Fibroblast of skin of abdomen (primary cell): ENCODE data around the gene DAAM2.

Experiments used
- DNase-seq: peaks from one replicate; pipeline ENCODE4 v3.0.0-alpha.2; 2013

DAAM2 gene

GRCh38 chr6:39819228-39819627, 27.1 kb downstream of the DAAM2 start:
- DNase-seq = no peak

DNA sequence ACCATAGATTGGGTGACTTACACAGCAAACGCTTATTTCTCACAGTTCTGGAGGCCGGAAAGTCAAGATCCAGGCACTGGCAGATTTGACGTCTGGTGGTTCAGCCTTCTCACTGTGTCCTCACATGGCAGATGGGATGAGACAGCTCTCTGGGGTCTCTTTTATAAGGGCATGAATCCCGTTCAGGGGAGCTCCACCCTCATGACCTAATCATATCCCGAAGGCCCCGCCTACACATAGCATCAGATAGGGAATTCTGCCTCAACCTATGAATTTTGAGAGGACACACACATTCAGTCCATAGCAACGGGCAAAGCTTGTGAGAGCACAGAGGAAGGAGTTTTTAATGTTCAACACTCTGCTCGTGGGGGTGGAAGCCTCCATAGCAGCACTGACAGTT, 27.5 kb downstream of the DAAM2 start:
- no peak for DNase-seq

GRCh38 chr6:39820553-39820952, 28.4 kb downstream of the DAAM2 start:
- DNase-seq = no peak

DNA sequence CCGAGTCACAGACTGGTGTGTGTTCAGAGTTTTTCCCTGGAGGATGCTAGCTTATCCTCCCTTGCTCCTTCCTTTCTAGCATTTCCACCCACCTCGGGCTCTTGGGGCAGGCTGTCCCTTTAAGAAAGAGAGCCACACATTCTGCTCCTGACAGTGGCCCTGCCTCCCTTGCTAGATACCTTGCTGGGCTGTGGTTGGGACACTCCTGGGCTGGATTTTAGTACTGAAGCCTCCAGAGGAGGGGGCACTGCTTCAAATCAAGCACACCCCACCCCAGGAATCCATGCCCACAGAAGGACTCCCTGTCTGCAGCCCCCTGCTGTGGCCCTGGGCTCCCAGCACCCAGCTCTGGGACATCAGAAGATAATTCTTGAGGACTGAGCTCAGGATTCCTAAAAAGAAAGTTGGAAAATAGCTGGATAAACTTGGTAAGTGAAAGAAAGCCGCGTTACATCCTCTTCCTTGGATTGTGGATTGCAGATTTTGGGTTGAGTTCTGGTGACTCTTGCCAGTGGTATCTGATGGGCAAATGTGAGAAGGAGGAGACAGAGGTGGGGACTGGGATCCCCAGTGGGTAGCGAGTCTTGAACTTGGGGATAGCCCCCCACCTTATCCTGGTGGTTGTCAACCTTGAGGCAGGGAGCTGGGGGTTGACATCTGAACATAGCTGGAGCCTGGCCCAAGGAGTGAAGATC, 29.0 kb downstream of the DAAM2 start:
- no peak for DNase-seq

DNA sequence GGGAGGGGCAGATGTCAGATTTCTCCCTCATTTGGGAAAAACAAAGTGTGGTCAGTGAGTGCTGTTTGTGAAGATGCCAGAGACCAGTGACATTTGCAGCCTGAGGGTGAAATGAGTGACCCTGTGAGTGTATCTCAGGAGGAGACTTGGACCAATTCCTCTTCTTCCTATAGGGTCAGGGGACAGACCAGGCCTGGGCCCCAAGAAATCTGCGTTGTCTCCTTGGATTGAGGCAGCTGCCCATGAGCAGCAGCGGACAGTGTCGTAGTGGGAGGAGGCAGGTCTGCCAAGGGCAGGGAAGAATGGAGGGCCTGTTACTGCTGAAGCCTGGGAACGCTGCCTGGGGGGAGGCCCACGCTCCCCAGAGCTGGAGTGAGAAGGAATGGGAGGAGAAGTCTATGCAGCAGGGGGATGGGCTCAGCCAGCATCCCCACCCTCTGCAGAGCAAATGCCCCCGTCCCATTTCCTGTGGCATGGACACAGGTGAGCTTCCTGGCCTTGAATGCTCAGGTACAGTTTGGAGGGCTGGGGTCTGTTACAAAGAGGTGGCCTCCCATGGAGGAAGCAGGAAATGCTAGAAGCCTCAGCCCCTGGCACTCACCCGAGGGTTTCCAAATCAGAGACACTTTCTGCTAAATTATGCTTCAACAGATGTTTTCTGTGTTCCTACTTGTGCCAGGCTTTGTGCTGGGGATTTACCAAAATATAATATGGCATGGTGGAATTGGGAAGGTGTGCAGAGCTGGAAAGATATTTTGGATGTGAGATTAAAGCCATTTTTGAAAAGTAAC, 29.8 kb downstream of the DAAM2 start:
- DNase-seq = no peak

GRCh38 chr6:39822846-39823815, 31.0 kb downstream of the DAAM2 start:
- no peak for DNase-seq

DNA sequence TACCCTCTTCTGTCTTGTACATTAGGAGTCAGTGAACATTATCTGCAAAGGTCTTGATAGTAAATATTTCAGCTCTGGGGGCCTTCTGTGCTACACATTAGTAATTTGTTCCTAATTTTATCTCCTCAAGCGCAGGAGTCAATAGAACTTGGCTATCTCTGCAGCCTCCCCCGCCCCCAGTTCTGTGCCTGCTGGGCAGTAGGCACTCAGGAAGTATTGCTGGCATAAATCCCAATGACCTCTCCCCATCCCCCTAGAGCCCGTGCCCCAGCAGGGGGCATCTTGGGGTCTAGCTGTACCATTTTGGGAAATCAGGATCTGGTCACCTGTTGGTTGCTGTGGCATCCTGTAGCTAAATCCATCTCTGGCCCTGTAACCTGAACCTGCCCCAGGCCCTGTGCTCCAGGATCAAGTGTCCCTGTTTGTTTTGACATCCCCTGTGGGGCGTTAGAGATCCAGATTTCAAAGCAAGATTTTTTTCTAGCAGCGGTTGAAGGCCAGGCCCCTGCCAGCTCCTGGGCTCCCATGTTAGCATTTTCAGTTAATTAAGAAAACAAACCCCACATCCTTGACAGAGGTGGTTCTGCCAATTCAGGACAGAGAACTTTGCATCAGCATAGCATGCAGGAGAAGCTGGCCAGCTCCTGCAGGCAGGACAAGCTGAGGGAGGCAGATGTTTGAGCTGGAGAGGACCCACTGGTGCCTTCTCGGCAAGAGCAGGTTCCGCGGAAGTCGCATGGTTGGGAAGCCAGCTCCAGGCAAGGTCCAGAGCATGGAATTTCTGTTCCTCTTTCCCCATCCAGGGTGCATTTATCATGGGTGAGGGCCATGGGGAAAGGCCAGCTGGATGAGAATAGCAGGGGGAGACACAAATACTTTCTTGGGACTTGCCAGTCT, 32.1 kb downstream of the DAAM2 start:
- DNase-seq = no peak

- DNase-seq = no peak
Measured at GRCh38 chr6:39829331-39829730, 37.2 kb downstream of the DAAM2 start.

DNA sequence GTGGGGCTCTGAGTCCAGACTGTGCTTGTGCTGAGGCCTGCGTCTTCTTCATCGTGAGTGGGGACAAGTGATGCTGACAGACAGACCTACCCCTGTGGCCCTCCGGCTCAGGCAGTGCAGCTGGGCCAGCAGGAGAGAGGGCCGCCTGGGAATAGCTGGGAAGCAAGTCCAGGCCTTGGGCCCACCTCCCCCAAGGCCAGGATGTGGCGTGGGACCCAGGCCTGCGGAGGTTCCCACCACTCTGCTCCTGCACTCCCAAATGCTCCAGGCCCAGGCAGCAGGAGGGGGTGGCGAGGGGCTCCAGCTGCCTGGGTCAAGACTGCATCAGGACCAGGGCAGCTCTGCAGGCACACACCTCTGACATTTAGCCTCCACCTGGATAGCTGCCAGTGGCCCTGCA, 38.3 kb downstream of the DAAM2 start:
- no peak for DNase-seq

DNA sequence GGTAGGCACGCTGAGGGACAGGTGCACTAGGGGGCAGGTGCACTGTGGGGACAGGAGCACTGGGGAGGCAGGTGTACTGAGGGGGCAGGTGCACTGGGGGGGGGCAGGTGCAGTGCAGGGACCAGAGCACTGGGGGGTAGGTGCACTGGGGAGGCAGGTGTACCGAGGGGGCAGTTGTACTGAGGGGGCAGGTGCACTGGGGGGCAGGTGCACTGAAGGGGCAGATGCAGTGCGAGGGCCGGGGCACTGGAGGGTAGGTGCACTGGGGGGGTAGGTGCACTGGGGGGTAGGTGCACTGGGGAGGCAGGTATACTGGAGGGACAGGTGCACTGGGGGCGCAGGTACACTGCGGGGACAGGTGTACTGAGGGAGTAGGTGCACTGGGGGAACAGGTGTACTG, 39.5 kb downstream of the DAAM2 start:
- no peak for DNase-seq

- DNase-seq = no peak
Measured at GRCh38 chr6:39834278-39834677, 42.1 kb downstream of the DAAM2 start.

DNA sequence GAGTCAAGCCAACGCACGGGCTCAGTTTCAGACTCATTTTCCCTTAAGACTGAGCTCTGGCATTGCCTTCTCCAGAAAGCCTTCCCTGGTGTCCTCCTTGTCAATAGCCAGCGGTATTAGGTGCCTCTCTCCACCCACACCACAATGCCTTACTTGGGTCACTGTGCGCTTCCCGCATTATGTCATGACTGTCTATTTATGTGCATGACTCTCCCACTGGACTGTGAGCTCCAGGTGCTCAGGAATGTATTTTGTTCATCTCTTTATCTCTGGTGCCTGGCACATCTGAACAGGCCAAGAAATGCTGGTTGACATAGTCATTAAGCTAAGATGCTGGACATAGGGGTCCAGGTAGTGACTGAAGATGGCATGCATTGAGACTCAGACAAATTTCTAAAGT, 42.7 kb downstream of the DAAM2 start:
- DNase-seq = no peak

DNA sequence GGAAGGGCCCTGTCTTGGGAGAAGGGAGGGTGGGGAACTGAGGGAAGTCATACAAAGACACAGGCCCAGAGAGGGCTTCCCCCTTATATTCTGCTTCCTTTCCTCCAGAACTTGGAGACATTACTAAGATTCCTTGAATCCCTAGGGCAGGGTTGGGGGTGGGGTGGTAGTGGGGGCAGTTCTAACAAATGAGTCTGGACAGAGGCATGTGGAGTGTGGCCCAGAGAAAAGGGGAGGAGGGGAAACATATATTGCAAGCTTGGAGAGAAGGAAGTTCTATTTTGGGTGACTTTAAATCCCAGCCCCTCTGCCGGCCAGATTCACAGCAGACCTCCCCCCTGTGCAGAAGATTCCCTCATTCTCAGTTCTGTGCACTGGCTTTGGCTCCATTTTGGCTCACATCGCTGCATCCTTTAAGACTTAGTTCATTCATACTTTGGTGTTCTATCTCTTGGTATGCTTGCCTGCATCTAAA, 43.7 kb downstream of the DAAM2 start:
- peak; percentile 97 for DNase-seq

- no peak for DNase-seq
Measured at GRCh38 chr6:39836606-39837005, 44.4 kb downstream of the DAAM2 start.

DNA sequence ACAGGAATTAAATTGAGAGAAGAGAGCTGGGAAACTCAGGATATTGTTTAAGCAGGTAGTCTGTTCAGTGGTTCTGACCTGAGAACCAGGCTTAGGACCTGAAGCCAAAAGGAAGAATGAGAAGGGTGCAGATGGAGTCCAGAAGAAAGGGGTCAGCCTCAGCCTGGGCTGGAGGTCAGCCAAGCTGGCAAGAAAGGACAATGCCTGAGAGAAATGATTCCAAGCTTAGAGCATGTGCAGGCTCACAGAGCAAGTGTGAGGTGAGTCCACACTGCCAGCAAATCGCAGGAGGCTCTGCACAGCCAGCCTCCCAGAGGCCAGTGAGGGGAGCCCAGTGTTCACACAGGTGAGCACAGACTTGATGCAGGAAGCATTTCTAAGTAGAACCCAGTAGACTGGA, 47.3 kb downstream of the DAAM2 start:
- no peak for DNase-seq

DNA sequence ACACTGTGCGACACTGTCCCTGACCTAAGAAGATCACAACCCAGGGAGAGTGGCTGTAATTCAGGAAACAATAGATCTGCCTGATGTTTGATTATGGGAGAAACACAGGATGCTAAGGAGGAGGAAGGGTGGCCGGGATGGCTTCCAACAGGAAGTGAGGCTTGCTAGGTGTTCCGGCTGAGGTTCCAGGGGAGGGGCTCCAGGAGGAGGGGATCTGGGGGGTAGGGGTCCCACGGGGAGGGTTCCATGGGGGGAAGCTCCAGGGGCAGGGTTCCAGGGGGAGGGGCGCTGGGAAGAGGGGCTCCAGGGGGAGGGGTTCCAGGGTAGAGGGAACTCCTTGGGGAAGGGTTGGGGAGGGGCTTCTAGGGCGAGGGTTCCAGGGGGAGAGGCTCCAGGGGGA, 48.6 kb downstream of the DAAM2 start:
- DNase-seq = no peak

- peak; percentile 20 for DNase-seq
Measured at GRCh38 chr6:39841291-39841690, 49.1 kb downstream of the DAAM2 start.

GRCh38 chr6:39841923-39842322, 49.7 kb downstream of the DAAM2 start:
- no peak for DNase-seq

DNA sequence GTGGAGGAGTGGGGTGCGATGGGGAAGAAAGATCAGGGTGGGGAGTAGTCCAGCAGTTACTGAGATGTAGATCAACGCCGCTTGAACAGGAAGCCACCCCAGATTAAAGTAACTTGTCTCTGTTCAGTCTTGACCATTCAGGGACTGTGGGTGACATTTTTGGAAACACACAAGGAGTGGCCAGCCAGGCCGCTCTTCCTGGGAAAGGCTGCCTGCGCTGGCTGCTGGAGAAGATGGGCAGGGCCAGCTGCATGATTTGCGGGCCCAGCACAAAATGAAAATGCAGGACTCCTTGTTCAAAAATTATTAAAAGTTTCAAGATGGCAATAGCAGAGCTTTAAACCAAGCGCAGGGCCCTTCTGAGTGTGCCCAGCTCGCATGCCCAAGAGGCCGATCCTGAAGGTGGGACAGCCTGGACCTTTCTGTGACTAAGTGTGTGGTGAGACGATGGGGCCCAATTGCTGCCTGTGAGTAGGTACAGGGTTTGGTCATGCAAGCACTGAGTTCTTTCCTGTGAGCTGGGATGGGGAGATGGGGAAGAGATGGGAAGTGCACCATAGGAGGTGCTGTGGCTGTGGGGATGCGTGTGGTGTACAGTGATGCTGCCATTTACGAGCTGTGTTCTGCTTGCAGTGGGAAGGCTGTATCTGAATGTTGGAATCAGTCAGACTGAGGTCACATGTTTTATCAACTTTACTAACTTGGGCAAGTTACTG, 51.3 kb downstream of the DAAM2 start:
- DNase-seq = peak; percentile 19

DNA sequence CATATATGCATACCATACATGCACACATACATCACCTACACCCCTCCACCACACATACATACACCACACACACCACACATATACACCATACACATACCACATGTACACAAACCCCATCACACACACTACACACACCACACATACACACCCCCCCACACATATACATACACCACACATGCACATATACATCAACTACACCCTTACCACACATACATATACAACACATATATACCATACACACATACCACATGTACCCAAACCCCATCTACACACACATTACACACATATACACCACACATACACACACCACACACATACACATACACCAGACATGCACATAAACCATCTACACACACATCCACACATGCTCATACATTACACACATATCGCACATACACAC, 52.7 kb downstream of the DAAM2 start:
- no peak for DNase-seq

DNA sequence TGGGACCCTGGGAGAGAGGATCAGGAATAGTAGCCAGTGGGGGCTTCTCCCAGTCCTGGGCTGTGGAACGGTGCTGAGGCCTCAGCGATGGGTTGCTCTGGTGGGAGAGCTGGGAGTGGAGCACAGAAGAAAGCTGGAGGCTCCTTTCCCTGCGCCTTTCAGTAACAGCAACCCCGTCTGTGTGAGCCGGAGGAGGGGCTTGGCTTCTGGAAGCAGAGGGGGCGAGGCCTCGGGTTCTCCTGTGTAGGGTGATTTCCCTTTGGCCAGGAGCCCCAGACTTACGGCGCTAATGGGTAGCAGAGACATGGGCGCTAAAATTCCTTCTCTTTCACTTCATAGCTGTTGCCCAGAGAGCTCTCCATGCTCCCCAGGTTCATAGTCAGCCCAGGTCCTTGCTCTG, 55.0 kb downstream of the DAAM2 start:
- DNase-seq = peak; percentile 31
